Peyer's patch (tissue), 4 donors: ENCODE results near the gene AGFG1. TPM values are rescaled to one million over a fixed set of nuclear protein-coding genes. Genes with fewer than 3 reads are reported as not detected.

Experiments
- DNase-seq, 3 donors: peaks; one replicate each; pipeline ENCODE4 v3.0.0-alpha.2; 2017 to 2019
- H3K27ac ChIP-seq, 4 donors: fragments of 200-600 bp; sonication (generic); one replicate each; pipeline ENCODE4 v1.5.1; 2016 to 2019
- H3K27me3 ChIP-seq, 2 donors: fragments of 200-600 bp; sonication (generic); one replicate each; pipeline ENCODE4 v1.5.1; 2019
- H3K36me3 ChIP-seq, 3 donors: fragments of 200-600 bp; sonication (generic); one replicate each; pipeline ENCODE4 v1.5.1; 2016 to 2019
- H3K4me1 ChIP-seq, 4 donors: fragments of 200-600 bp; sonication (generic); one replicate each; pipeline ENCODE4 v1.5.1; 2016 to 2019
- H3K4me3 ChIP-seq, 4 donors: fragments of 200-600 bp; sonication (generic); 1 replicate in 3 of 4; 2 replicates in 1 of 4; pipeline ENCODE4 v1.5.1; 2016 to 2019; ENCODE audit warnings: mild to moderate bottlenecking in 1 of 4
- H3K9me3 ChIP-seq, 4 donors: fragments of 200-600 bp; sonication (generic); one replicate each; pipeline ENCODE4 v1.5.1; 2016 to 2019; ENCODE audit warnings: mild to moderate bottlenecking in 1 of 4
- CTCF ChIP-seq, 6 experiments: fragments of 450-650 bp in 4 of 6; fragments of 200-600 bp in 2 of 6; sonication (generic) in 1 of 6; IDR thresholded peaks; one replicate each; pipeline ENCODE4 v1.5.1; 2017 to 2019; ENCODE audit warnings: antibody characterized with exemption in 6 of 6, mild to moderate bottlenecking in 3 of 6, moderate library complexity in 1 of 6
- POLR2A ChIP-seq, 2 donors: fragments of 450-650 bp; IDR thresholded peaks; one replicate each; pipeline ENCODE4 v1.5.1; 2017; ENCODE audit warnings: antibody characterized with exemption in 2 of 2, mild to moderate bottlenecking in 2 of 2, moderate library complexity in 2 of 2
- total RNA-seq, 4 donors: library from RNA; depleted of rRNA; stranded (reverse); fragments of >200 nt; gene quantifications; one replicate each; pipeline ENCODE4 v1.1.0, GENCODE V29; 2016

AGFG1 gene
- total RNA-seq, 4 donors from 2014 or later = 24.8 to 68.1 (median 62.6) TPM

GRCh38 chr2:227570615-227571014 is 98.7 kb downstream of the AGFG1 start:
- no peaks in the 10 kb centered on the region for H3K27me3 ChIP-seq
- no peak overlapping the region for H3K27ac ChIP-seq
- no peaks in the 10 kb centered on the region for H3K9me3 ChIP-seq
- H3K4me3 ChIP-seq = no peak overlapping the region
- no peaks in the 10 kb centered on the region for H3K4me1 ChIP-seq
- no peaks in the 10 kb centered on the region for H3K36me3 ChIP-seq
- no peak for DNase-seq
- no peak for TF ChIP-seq POLR2A (IDR thresholded peaks at IDR 0.05)
- TF ChIP-seq CTCF (IDR thresholded peaks at IDR 0.05) = no peak

- TF ChIP-seq POLR2A (IDR thresholded peaks at IDR 0.05) (no peak), CTCF (IDR thresholded peaks at IDR 0.05) (no peak)
- DNase-seq = no peak
- no peaks in the 10 kb centered on the region for H3K4me1 ChIP-seq
- no peaks in the 10 kb centered on the region for H3K27me3 ChIP-seq
- H3K27ac ChIP-seq = no peak overlapping the region
- no peaks in the 10 kb centered on the region for H3K9me3 ChIP-seq
- H3K4me3 ChIP-seq = no peak overlapping the region
- H3K36me3 ChIP-seq = no peaks in the 10 kb centered on the region
Observed at GRCh38 chr2:227576110-227576509, 104.2 kb downstream of the AGFG1 start.

- Histone ChIP-seq H3K9me3 (no peaks in the 10 kb centered on the region), H3K27me3 (no peaks in the 10 kb centered on the region), H3K4me3 (no peak overlapping the region), H3K4me1 (no peaks in the 10 kb centered on the region), H3K36me3 (no peaks in the 10 kb centered on the region), H3K27ac (no peak overlapping the region)
- no peak for TF ChIP-seq POLR2A (IDR thresholded peaks at IDR 0.05)
- no peak for TF ChIP-seq CTCF (IDR thresholded peaks at IDR 0.05)
- DNase-seq = no peak
Observed at GRCh38 chr2:227576812-227577211, 104.9 kb downstream of the AGFG1 start.

- DNase-seq = no peak
- no peaks in the 10 kb centered on the region for H3K4me1 ChIP-seq
- no peaks in the 10 kb centered on the region for H3K36me3 ChIP-seq
- no peaks in the 10 kb centered on the region for H3K9me3 ChIP-seq
- TF ChIP-seq POLR2A (IDR thresholded peaks at IDR 0.05) (no peak), CTCF (IDR thresholded peaks at IDR 0.05) (no peak)
- H3K27ac ChIP-seq = no peak overlapping the region
- no peak overlapping the region for H3K4me3 ChIP-seq
- no peaks in the 10 kb centered on the region for H3K27me3 ChIP-seq
Observed at GRCh38 chr2:227577555-227577954, 105.6 kb downstream of the AGFG1 start.

- Histone ChIP-seq H3K4me1 (no peaks in the 10 kb centered on the region), H3K9me3 (no peaks in the 10 kb centered on the region), H3K27ac (no peak overlapping the region), H3K36me3 (no peaks in the 10 kb centered on the region), H3K4me3 (no peak overlapping the region), H3K27me3 (no peaks in the 10 kb centered on the region)
- no peak for DNase-seq
- TF ChIP-seq POLR2A (IDR thresholded peaks at IDR 0.05) (no peak), CTCF (IDR thresholded peaks at IDR 0.05) (no peak)
Observed at GRCh38 chr2:227578642-227579041, 106.7 kb downstream of the AGFG1 start.

- Histone ChIP-seq H3K36me3 (no peaks in the 10 kb centered on the region), H3K4me3 (no peak overlapping the region), H3K9me3 (no peaks in the 10 kb centered on the region), H3K4me1 (no peaks in the 10 kb centered on the region), H3K27me3 (no peaks in the 10 kb centered on the region), H3K27ac (no peak overlapping the region)
- no peak for TF ChIP-seq CTCF (IDR thresholded peaks at IDR 0.05)
- TF ChIP-seq POLR2A (IDR thresholded peaks at IDR 0.05) = no peak
- DNase-seq = no peak
Observed at GRCh38 chr2:227579791-227580190, 107.8 kb downstream of the AGFG1 start.
